SK-N-DZ (cell line): ENCODE measurements around the gene GID4.

Source experiments
- DNase-seq: peaks from one replicate; pipeline ENCODE4 v3.0.0-alpha.2; 2015; ENCODE audit warnings: low spot score

Gene GID4

GRCh38 chr17:18016426-18016825 lies 22.8 kb upstream of the GID4 start:
- DNase-seq = no peak

GRCh38 chr17:18017958-18018357 lies 21.2 kb upstream of the GID4 start:
- DNase-seq = no peak

GRCh38 chr17:18018411-18018921 lies 20.7 kb upstream of the GID4 start:
- no peak for DNase-seq

GRCh38 chr17:18019838-18020154 lies 19.4 kb upstream of the GID4 start:
- DNase-seq = no peak

- no peak for DNase-seq
Measured at GRCh38 chr17:18020971-18021370, 18.2 kb upstream of the GID4 start.

- no peak for DNase-seq
Measured at GRCh38 chr17:18021372-18021771, 17.8 kb upstream of the GID4 start.

- DNase-seq = no peak
Measured at GRCh38 chr17:18025241-18025944, 13.8 kb upstream of the GID4 start.

- DNase-seq = no peak
Measured at GRCh38 chr17:18025945-18026776, 13.0 kb upstream of the GID4 start.

GRCh38 chr17:18027280-18027679 lies 11.9 kb upstream of the GID4 start:
- DNase-seq = no peak

- DNase-seq = no peak
Measured at GRCh38 chr17:18028114-18028951, 10.9 kb upstream of the GID4 start.

- no peak for DNase-seq
Measured at GRCh38 chr17:18028952-18029540, 10.2 kb upstream of the GID4 start.

GRCh38 chr17:18031955-18032354 lies 7.3 kb upstream of the GID4 start:
- no peak for DNase-seq

- DNase-seq = peak; percentile 85
Measured at GRCh38 chr17:18033442-18034099, 5.6 kb upstream of the GID4 start.

GRCh38 chr17:18035704-18036103 lies 3.5 kb upstream of the GID4 start:
- no peak for DNase-seq

- no peak for DNase-seq
Measured at GRCh38 chr17:18037486-18037885, 1.7 kb upstream of the GID4 start.

- no peak for DNase-seq
Measured at GRCh38 chr17:18038149-18038850, 908 bp upstream of the GID4 start.

GRCh38 chr17:18039535-18040260 lies 490 bp downstream of the GID4 start:
- no peak for DNase-seq

- DNase-seq = peak; percentile 40
Measured at GRCh38 chr17:18040261-18040858, 1.2 kb downstream of the GID4 start.

- no peak for DNase-seq
Measured at GRCh38 chr17:18041776-18042175, 2.6 kb downstream of the GID4 start.
